IMR-90 (cell line): Measurements from ENCODE around the gene NOXO1. TPM values are rescaled to one million over a fixed set of nuclear protein-coding genes. Genes with fewer than 3 reads are reported as not detected.
A peak's percentile ranks its signal among the peaks of the same experiment; 100 is the strongest.

Experiments
- ATAC-seq: fragments of 200-7000 bp; cut with Tn5 transposase; 2 replicates; pipeline ENCODE4 v1.9.1; 2020; ENCODE audit warnings: low read depth, mild to moderate bottlenecking, moderate library complexity
- BruUV-seq: library from RNA; stranded (reverse); fragments of 400-500 nt; replicated peaks from 2 replicates; lab custom pipeline; 2021; lab: Mats Ljungman, UMichigan
- CTCF ChIA-PET: fragments of 300-600 bp; formaldehyde crosslinking; extraction: SDS; loops from one replicate; lab custom pipeline; 2021; ENCODE audit warnings: antibody characterized with exemption; lab: Yijun Ruan, JAX
- POLR2A ChIA-PET: fragments of 300-600 bp; sonication (Branson Sonifier 250); formaldehyde crosslinking; loops from one replicate; lab custom pipeline; 2022; ENCODE audit warnings: antibody characterized with exemption; ENCODE audit not compliant: unreplicated experiment; lab: Charles Lee
- DNase-seq: peaks from one replicate; pipeline ENCODE4 v3.0.0; 2013
- H2AFZ ChIP-seq: replicated peaks from 2 replicates; pipeline ENCODE3; 2013; ENCODE audit warnings: low read length, mild to moderate bottlenecking; ENCODE audit not compliant: poor library complexity
- H2AK5ac ChIP-seq: 2 replicates; pipeline ENCODE4 v1.6.1; 2013; ENCODE audit warnings: low read depth, low read length, inconsistent platforms
- H2AK9ac ChIP-seq: replicated peaks from 2 replicates; pipeline ENCODE3; 2013; ENCODE audit warnings: mild to moderate bottlenecking, low read depth, low read length, moderate library complexity; ENCODE audit not compliant: poor library complexity
- H2BK120ac ChIP-seq: 2 replicates; pipeline ENCODE4 v1.6.1; 2013; ENCODE audit warnings: low read depth, low read length, inconsistent platforms
- H2BK15ac ChIP-seq: 3 replicates; pipeline ENCODE4 v1.6.1; 2013; ENCODE audit warnings: low read depth, low read length, inconsistent platforms
- H2BK20ac ChIP-seq: 2 replicates; pipeline ENCODE4 v1.6.1; 2013; ENCODE audit warnings: low read depth, mild to moderate bottlenecking, inconsistent platforms, low read length, moderate library complexity
- H2BK5ac ChIP-seq: 2 replicates; pipeline ENCODE4 v1.6.1; 2013; ENCODE audit warnings: mild to moderate bottlenecking, low read depth, low read length, inconsistent platforms; ENCODE audit not compliant: poor library complexity, severe bottlenecking
- H3K14ac ChIP-seq: replicated peaks from 2 replicates; pipeline ENCODE4 v1.6.1; 2013; ENCODE audit warnings: low read depth, low read length, inconsistent platforms
- H3K18ac ChIP-seq: 2 replicates; pipeline ENCODE4 v1.6.1; 2013; ENCODE audit warnings: low read depth, low read length, control low read depth
- H3K23ac ChIP-seq: 2 replicates; pipeline ENCODE4 v1.6.1; 2013; ENCODE audit warnings: low read depth, low read length, inconsistent platforms
- H3K27ac ChIP-seq: 2 replicates; pipeline ENCODE4 v1.5.1; 2013; ENCODE audit warnings: mild to moderate bottlenecking, control low read depth, low read length; ENCODE audit not compliant: insufficient read depth
- H3K27me3 ChIP-seq: 2 replicates; pipeline ENCODE4 v1.6.1; 2013; ENCODE audit warnings: low read length; ENCODE audit not compliant: control insufficient read depth, insufficient read depth
- H3K36me3 ChIP-seq: 2 replicates; pipeline ENCODE4 v1.6.1; 2013; ENCODE audit warnings: low read length, mixed read lengths; ENCODE audit not compliant: control insufficient read depth, insufficient read depth
- H3K4ac ChIP-seq: 2 replicates; pipeline ENCODE4 v1.6.1; 2013; ENCODE audit warnings: low read depth, low read length, inconsistent platforms
- H3K4me1 ChIP-seq: 2 replicates; pipeline ENCODE4 v1.6.1; 2013; ENCODE audit warnings: low read length, mixed read lengths; ENCODE audit not compliant: control insufficient read depth, insufficient read depth
- H3K4me2 ChIP-seq: 2 replicates; pipeline ENCODE4 v1.6.1; 2013; ENCODE audit warnings: low read depth, mild to moderate bottlenecking, control low read depth, low read length, moderate library complexity
- H3K4me3 ChIP-seq: 2 replicates; pipeline ENCODE4 v1.5.1; 2013; ENCODE audit warnings: low read depth, mild to moderate bottlenecking, control low read depth, low read length, moderate library complexity; ENCODE audit not compliant: insufficient read depth
- H3K56ac ChIP-seq: 2 replicates; pipeline ENCODE4 v1.6.1; 2013; ENCODE audit warnings: low read length, inconsistent platforms; ENCODE audit not compliant: insufficient read depth; ENCODE audit errors: extremely low read depth
- H3K79me1 ChIP-seq, 2 experiments: 2 replicates each; pipeline ENCODE4 v1.6.1; 2013; ENCODE audit warnings: low read length in 2 of 2, inconsistent platforms in 1 of 2, low read depth in 1 of 2
- H3K9ac ChIP-seq: 2 replicates; pipeline ENCODE4 v1.6.1; 2013; ENCODE audit warnings: low read depth, low read length, control low read depth
- H3K9me1 ChIP-seq: 2 replicates; pipeline ENCODE4 v1.6.1; 2013; ENCODE audit warnings: low read length, inconsistent platforms; ENCODE audit not compliant: insufficient read depth
- H3K9me3 ChIP-seq: 2 replicates; pipeline ENCODE4 v1.6.1; 2013; ENCODE audit warnings: low read length; ENCODE audit not compliant: control insufficient read depth, insufficient read depth
- H4K20me1 ChIP-seq: 2 replicates; pipeline ENCODE4 v1.6.1; 2013; ENCODE audit warnings: low read length, inconsistent platforms; ENCODE audit not compliant: insufficient read depth
- H4K5ac ChIP-seq: 2 replicates; pipeline ENCODE4 v1.6.1; 2013; ENCODE audit warnings: mild to moderate bottlenecking, low read depth, low read length, control low read depth
- H4K8ac ChIP-seq, 2 experiments: 2 replicates each; pipeline ENCODE4 v1.6.1; 2013; ENCODE audit warnings: low read depth in 2 of 2, low read length in 2 of 2, control low read depth in 1 of 2, inconsistent platforms in 1 of 2
- H4K91ac ChIP-seq: 2 replicates; pipeline ENCODE4 v1.6.1; 2013; ENCODE audit warnings: low read depth, low read length, inconsistent platforms; ENCODE audit not compliant: insufficient read depth
- CEBPB ChIP-seq: IDR thresholded peaks from 2 replicates; pipeline ENCODE4 v1.6.1; 2012; ENCODE audit warnings: low read depth, low read length, improper control_type of control experiment
- CHD1 ChIP-seq: IDR thresholded peaks from 2 replicates; pipeline ENCODE4 v1.6.1; 2012; ENCODE audit warnings: low read depth, low read length, improper control_type of control experiment
- WGBS, 2 experiments: methylation state at CpG; one replicate each; pipeline versions ENCODE4 v1.1.5 to v1.1.7; 2013; ENCODE audit warnings: missing lambda C conversion rate in 2 of 2; ENCODE audit not compliant: insufficient read length in 1 of 2; ENCODE audit errors: extremely low coverage in 2 of 2; 5-methylcytosine and 5-hydroxymethylcytosine counted together
- dilution Hi-C: fragments of 300-500 bp; cut with HindIII; formaldehyde crosslinking; loops from one replicate; pipeline ENCODE4 v1.14.3; 2018; ENCODE audit warnings: low sequenced_read_pairs; ENCODE audit not compliant: unreplicated experiment
- in situ Hi-C: fragments of 300-500 bp; cut with MboI; formaldehyde crosslinking; loops from 3 replicates; pipeline ENCODE4 v1.14.3; 2019; ENCODE audit warnings: low sequenced_read_pairs, inconsistent platforms, mixed read lengths
- intact Hi-C: fragments of 100-400 bp; cut with micrococcal nuclease; formaldehyde crosslinking; loops from 2 replicates; pipeline ENCODE4 v1.10.0; 2022
- polyA plus RNA-seq, 3 experiments: library from polyadenylated mRNA; depleted of rRNA; stranded (reverse); fragments of >200 nt; gene quantifications; 2 replicates each; pipeline ENCODE4 v1.2.3, GENCODE V29; 2012; ENCODE audit warnings: low replicate concordance in 1 of 3
- total RNA-seq: library from RNA; depleted of rRNA; stranded (reverse); fragments of >200 nt; gene quantifications from 2 replicates; pipeline ENCODE4 v1.2.3, GENCODE V29; 2012
- TF ChIP-seq, protein P1 (sequence below): conservative IDR thresholded peaks from 2 replicates; pipeline ENCODE4 v1.5.1; 2012; ENCODE audit warnings: mild to moderate bottlenecking, low read depth, low read length, improper control_type of control experiment
- TF ChIP-seq, protein P2 (sequence below): fragments of 150-350 bp; IDR thresholded peaks from 2 replicates; pipeline ENCODE4 v1.6.1; 2016; ENCODE audit warnings: low read depth, mild to moderate bottlenecking, low read length, moderate library complexity, borderline replicate concordance

The NOXO1 gene
- total and polyA plus RNA-seq, 2 of the 4 experiments (the other 2 are of a cell fraction), result 0.56 TPM; not detected in 1

DNA sequence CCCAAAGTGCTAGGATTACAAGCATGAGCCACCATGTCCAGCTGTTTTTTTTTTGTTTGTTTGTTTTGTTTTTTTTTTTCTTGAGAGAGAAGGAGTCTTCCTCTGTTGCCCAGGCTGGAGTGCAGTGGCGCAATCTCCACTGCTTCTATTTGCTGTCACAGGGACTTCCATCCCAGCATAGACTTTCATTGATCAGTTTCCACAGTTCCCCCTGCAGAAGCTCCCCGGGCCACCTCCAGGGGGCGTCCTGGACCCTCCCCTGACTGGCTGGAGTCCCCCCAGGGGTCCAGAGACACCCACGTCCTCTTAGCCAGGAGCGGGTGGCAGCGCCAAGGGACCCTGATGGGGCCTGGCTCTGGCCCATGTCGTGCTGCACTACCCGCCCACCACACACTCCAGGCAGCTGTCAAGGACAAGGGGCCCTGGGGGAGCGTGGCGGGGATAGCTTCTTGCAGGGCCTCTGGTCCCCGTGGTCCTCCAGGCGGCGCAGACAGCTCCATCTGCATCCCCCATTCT, 35.2 kb upstream of the NOXO1 start:
- H3K4me3 ChIP-seq, result no peak overlapping the region
- no peak overlapping the region for H3K9ac ChIP-seq
- TF ChIP-seq, protein P1, sequence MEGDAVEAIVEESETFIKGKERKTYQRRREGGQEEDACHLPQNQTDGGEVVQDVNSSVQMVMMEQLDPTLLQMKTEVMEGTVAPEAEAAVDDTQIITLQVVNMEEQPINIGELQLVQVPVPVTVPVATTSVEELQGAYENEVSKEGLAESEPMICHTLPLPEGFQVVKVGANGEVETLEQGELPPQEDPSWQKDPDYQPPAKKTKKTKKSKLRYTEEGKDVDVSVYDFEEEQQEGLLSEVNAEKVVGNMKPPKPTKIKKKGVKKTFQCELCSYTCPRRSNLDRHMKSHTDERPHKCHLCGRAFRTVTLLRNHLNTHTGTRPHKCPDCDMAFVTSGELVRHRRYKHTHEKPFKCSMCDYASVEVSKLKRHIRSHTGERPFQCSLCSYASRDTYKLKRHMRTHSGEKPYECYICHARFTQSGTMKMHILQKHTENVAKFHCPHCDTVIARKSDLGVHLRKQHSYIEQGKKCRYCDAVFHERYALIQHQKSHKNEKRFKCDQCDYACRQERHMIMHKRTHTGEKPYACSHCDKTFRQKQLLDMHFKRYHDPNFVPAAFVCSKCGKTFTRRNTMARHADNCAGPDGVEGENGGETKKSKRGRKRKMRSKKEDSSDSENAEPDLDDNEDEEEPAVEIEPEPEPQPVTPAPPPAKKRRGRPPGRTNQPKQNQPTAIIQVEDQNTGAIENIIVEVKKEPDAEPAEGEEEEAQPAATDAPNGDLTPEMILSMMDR, result peak; percentile 32
- TF ChIP-seq CEBPB (peak; percentile 45; the same call in 1 of the 2 replicates), CHD1 (no peak)
- TF ChIP-seq, protein P2, sequence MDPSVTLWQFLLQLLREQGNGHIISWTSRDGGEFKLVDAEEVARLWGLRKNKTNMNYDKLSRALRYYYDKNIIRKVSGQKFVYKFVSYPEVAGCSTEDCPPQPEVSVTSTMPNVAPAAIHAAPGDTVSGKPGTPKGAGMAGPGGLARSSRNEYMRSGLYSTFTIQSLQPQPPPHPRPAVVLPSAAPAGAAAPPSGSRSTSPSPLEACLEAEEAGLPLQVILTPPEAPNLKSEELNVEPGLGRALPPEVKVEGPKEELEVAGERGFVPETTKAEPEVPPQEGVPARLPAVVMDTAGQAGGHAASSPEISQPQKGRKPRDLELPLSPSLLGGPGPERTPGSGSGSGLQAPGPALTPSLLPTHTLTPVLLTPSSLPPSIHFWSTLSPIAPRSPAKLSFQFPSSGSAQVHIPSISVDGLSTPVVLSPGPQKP, result no peak
- in situ Hi-C loops, result no loop called here
- no peak overlapping the region for H3K4ac ChIP-seq
- no peak for ATAC-seq
- H3K79me1 ChIP-seq, result no peaks in the 10 kb centered on the region
- no peak overlapping the region for H3K4me2 ChIP-seq
- H4K8ac ChIP-seq, result no peak overlapping the region
- ChIA-PET POLR2A (no interaction called here), CTCF (interaction anchor here (1.4 kb wide), 1 partner anchor 124 kb away, joined by 3 read pairs; no protein-coding TSS in a partner anchor)
- H2BK120ac ChIP-seq, result no peak overlapping the region
- dilution Hi-C loops, result no loop called here
- H3K4me1 ChIP-seq, result peaks cover 3% of the 10 kb centered on the region; the same call in 1 of the 2 replicates
- peaks cover 18% of the 10 kb centered on the region; the same call in 1 of the 2 replicates for H3K27me3 ChIP-seq
- no peak for DNase-seq
- H2AFZ ChIP-seq, result peak overlapping the region; percentile 33
- WGBS, 2 experiments, result 43% methylated on average over 6 of the region's 13 CpGs; no CpG with 5 or more reads in 1 of the 2 experiments
- H4K91ac ChIP-seq, result no peak overlapping the region
- H3K9me3 ChIP-seq, result no peaks in the 10 kb centered on the region
- no peak overlapping the region for H3K23ac ChIP-seq
- no peak overlapping the region for H2AK5ac ChIP-seq
- no peak overlapping the region for H4K5ac ChIP-seq
- H3K14ac ChIP-seq, result no peak overlapping the region
- H2AK9ac ChIP-seq, result no peak overlapping the region
- peaks cover 6% of the 10 kb centered on the region for H3K9me1 ChIP-seq
- intact Hi-C loops, result no loop called here
- BruUV-seq, result no TSS peak
- no peak overlapping the region for H3K56ac ChIP-seq
- no peak overlapping the region for H2BK15ac ChIP-seq
- no peak overlapping the region for H2BK5ac ChIP-seq
- no peak overlapping the region for H3K27ac ChIP-seq
- H3K18ac ChIP-seq, result no peak overlapping the region
- no peaks in the 10 kb centered on the region for H3K36me3 ChIP-seq
- no peak overlapping the region for H2BK20ac ChIP-seq
- H4K20me1 ChIP-seq, result no peaks in the 10 kb centered on the region
